Right renal pelvis (tissue), 4 donors: ENCODE results near the gene MRPS18B. TPM values are rescaled to one million over a fixed set of nuclear protein-coding genes. Genes with fewer than 3 reads are reported as not detected.

Source experiments
- DNase-seq, 4 donors: peaks; one replicate each; pipeline ENCODE4 v3.0.0-alpha.2; 2013; ENCODE audit warnings: low read depth in 4 of 4, low spot score in 3 of 4, missing footprints in 1 of 4
- polyA plus RNA-seq, 4 donors: library from polyadenylated mRNA; unstranded; fragments of 120-200 nt; gene quantifications; one replicate each; pipeline ENCODE4 v1.2.1, GENCODE V29; 2013; ENCODE audit not compliant: insufficient read length in 4 of 4

The MRPS18B gene
- polyA plus RNA-seq, 4 donors: 60.6 to 69.1 (median 62.1) TPM

DNA sequence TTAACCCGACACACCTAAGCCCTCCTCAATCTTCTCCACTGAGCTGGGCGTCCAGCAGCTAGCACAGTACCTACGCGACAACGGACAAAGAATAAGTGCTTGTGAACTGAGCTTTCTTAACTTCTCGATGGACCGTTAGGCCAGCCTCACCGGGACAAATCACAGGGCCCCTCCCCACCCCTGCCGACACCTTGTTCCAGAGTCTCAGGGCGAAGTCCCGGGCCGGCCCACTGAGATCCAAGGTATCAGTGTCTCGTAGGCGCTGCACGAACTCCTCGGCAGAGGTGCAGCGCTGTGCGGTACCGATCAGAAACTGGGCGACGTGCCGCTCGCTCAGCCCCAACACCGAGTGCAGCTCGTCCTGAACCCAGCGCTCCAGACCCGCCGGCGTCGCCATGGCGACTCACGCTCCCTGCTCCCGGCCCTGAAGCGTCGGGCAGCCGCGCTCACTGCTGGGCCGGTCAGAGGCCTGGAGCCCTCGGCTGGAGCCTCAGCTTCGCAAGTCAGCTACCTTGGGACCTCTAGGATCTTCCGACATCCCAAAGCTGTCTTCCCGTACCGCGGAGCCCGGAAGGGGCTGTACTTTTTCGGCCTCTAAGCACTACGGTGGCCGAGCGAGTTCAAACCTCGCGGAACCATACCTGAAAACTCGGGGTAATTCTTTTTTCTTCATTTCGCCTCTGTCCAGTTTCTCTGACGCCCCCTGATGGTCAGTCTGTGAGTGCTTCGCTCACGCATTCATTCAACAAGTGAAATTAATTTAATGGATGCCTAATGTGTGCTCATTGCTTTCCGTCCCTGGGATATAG, 55.0 kb downstream of the MRPS18B start, which contains the start of gene DHX16:
DHX16 (minus strand) TSS at position 562 of the 809 bp plus-strand sequence; CDS start at position 397, 165 bp downstream.
- peak; percentile 96 to 98 (median 98) for DNase-seq

Other genes with a start within 250 kb of the MRPS18B start
- 100 to 1,000 TPM; 121 to 129 (median 122) TPM for gene HLA-E, start 128.3 kb upstream of the MRPS18B start, polyA plus RNA-seq
- 100 to 1,000 TPM in 1 of 4 donors, 10 to 100 TPM in 3; 79.2 to 108 (median 85.3) TPM for gene GNL1, start 61.4 kb upstream of the MRPS18B start, polyA plus RNA-seq
- gene PRR3, start 60.5 kb upstream of the MRPS18B start, polyA plus RNA-seq: 10 to 100 TPM; 29.4 to 31.1 (median 29.9) TPM
- gene ABCF1, start 46.4 kb upstream of the MRPS18B start, polyA plus RNA-seq: 10 to 100 TPM; 63.3 to 65.8 (median 64.9) TPM
- 10 to 100 TPM; 50.5 to 67.6 (median 58.4) TPM for gene PPP1R10, start 597 bp upstream of the MRPS18B start, polyA plus RNA-seq
- 10 to 100 TPM; 34.9 to 42.2 (median 37.1) TPM for gene ATAT1, start 9.0 kb downstream of the MRPS18B start, polyA plus RNA-seq
- gene C6orf136, start 29.3 kb downstream of the MRPS18B start, polyA plus RNA-seq: 10 to 100 TPM; 18.0 to 27.5 (median 23.4) TPM
- gene DHX16, start 55.2 kb downstream of the MRPS18B start, polyA plus RNA-seq: 10 to 100 TPM; 35.9 to 44.1 (median 40.8) TPM
- gene PPP1R18, start 68.8 kb downstream of the MRPS18B start, polyA plus RNA-seq: 10 to 100 TPM; 39.5 to 41.7 (median 41.3) TPM
- gene NRM, start 73.1 kb downstream of the MRPS18B start, polyA plus RNA-seq: 10 to 100 TPM; 37.6 to 39.7 (median 38.2) TPM
- 10 to 100 TPM; 39.8 to 46.4 (median 41.5) TPM for gene MDC1, start 99.4 kb downstream of the MRPS18B start, polyA plus RNA-seq
- gene TUBB, start 102.5 kb downstream of the MRPS18B start, polyA plus RNA-seq: 1,000 to 10,000 TPM; 1,131 to 1,274 (median 1,215) TPM
- 100 to 1,000 TPM; 135 to 145 (median 143) TPM for gene FLOT1, start 124.8 kb downstream of the MRPS18B start, polyA plus RNA-seq
- 10 to 100 TPM; 19.5 to 27.0 (median 25.1) TPM for gene IER3, start 126.7 kb downstream of the MRPS18B start, polyA plus RNA-seq